ENCODE measurements around the gene FBXO31.

Gene FBXO31

GRCh38 chr16:87375426-87376135 lies 8.0 kb downstream of the FBXO31 start:
- no peak overlapping the region for H3K4me3 ChIP-seq (ENCODE audit: low read length)
- H3K9ac ChIP-seq (ENCODE audit: low read length) = no peak overlapping the region
- no peak overlapping the region for H3K27ac ChIP-seq (ENCODE audit: low read length)
- no peak for TF ChIP-seq EZH2phosphoT487 (IDR thresholded peaks at IDR 0.05; ENCODE audit: low read depth)
- TF ChIP-seq, protein P1, sequence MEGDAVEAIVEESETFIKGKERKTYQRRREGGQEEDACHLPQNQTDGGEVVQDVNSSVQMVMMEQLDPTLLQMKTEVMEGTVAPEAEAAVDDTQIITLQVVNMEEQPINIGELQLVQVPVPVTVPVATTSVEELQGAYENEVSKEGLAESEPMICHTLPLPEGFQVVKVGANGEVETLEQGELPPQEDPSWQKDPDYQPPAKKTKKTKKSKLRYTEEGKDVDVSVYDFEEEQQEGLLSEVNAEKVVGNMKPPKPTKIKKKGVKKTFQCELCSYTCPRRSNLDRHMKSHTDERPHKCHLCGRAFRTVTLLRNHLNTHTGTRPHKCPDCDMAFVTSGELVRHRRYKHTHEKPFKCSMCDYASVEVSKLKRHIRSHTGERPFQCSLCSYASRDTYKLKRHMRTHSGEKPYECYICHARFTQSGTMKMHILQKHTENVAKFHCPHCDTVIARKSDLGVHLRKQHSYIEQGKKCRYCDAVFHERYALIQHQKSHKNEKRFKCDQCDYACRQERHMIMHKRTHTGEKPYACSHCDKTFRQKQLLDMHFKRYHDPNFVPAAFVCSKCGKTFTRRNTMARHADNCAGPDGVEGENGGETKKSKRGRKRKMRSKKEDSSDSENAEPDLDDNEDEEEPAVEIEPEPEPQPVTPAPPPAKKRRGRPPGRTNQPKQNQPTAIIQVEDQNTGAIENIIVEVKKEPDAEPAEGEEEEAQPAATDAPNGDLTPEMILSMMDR (IDR thresholded peaks at IDR 0.05; ENCODE audit: low read depth, low read length) = no peak
- H3K79me2 ChIP-seq (ENCODE audit: low read length) = peaks cover 80% of the 10 kb centered on the region
- peaks cover under 1% of the 10 kb centered on the region; the same call in 1 of the 2 replicates for H3K4me1 ChIP-seq (ENCODE audit: low read length)
- no peak overlapping the region for H2AFZ ChIP-seq (ENCODE audit: low read depth, low read length)
- H3K4me2 ChIP-seq (ENCODE audit: low read length) = no peak overlapping the region
- H3K9me3 ChIP-seq (ENCODE audit: insufficient read depth, low read length) = no peaks in the 10 kb centered on the region
- no peaks in the 10 kb centered on the region for H3K27me3 ChIP-seq (ENCODE audit: low read depth, low read length)
- peaks cover 39% of the 10 kb centered on the region for H4K20me1 ChIP-seq (ENCODE audit: insufficient read depth, low read length)
- H3K36me3 ChIP-seq (replicated peaks; ENCODE audit: low read depth, low read length) = peaks cover 3% of the 10 kb centered on the region

- H3K4me2 ChIP-seq (ENCODE audit: low read length) = no peak overlapping the region
- H3K27me3 ChIP-seq (ENCODE audit: low read depth, low read length) = no peaks in the 10 kb centered on the region
- H3K9me3 ChIP-seq (ENCODE audit: insufficient read depth, low read length) = no peaks in the 10 kb centered on the region
- peaks cover 51% of the 10 kb centered on the region for H4K20me1 ChIP-seq (ENCODE audit: insufficient read depth, low read length)
- H3K4me1 ChIP-seq (ENCODE audit: low read length) = peaks cover 1% of the 10 kb centered on the region
- H3K4me3 ChIP-seq (ENCODE audit: low read length) = no peak overlapping the region
- no peak overlapping the region for H3K27ac ChIP-seq (ENCODE audit: low read length)
- peaks cover 79% of the 10 kb centered on the region for H3K79me2 ChIP-seq (ENCODE audit: low read length)
- TF ChIP-seq, protein P1 (IDR thresholded peaks at IDR 0.05; ENCODE audit: low read depth, low read length) = no peak
- no peak for TF ChIP-seq EZH2phosphoT487 (IDR thresholded peaks at IDR 0.05; ENCODE audit: low read depth)
- H3K9ac ChIP-seq (ENCODE audit: low read length) = no peak overlapping the region
- H3K36me3 ChIP-seq (replicated peaks; ENCODE audit: low read depth, low read length) = peaks cover 3% of the 10 kb centered on the region
- no peak overlapping the region for H2AFZ ChIP-seq (ENCODE audit: low read depth, low read length)
Measured at GRCh38 chr16:87374313-87374712, 9.3 kb downstream of the FBXO31 start.

- H3K27me3 ChIP-seq (ENCODE audit: low read depth, low read length) = no peaks in the 10 kb centered on the region
- no peak for TF ChIP-seq EZH2phosphoT487 (IDR thresholded peaks at IDR 0.05; ENCODE audit: low read depth)
- TF ChIP-seq, protein P1 (IDR thresholded peaks at IDR 0.05; ENCODE audit: low read depth, low read length) = no peak
- no peak overlapping the region for H3K27ac ChIP-seq (ENCODE audit: low read length)
- H3K4me1 ChIP-seq (ENCODE audit: low read length) = peaks cover 16% of the 10 kb centered on the region
- H3K9me3 ChIP-seq (ENCODE audit: insufficient read depth, low read length) = no peaks in the 10 kb centered on the region
- H2AFZ ChIP-seq (ENCODE audit: low read depth, low read length) = no peak overlapping the region
- no peak overlapping the region for H3K4me3 ChIP-seq (ENCODE audit: low read length)
- no peak overlapping the region for H3K9ac ChIP-seq (ENCODE audit: low read length)
- H3K4me2 ChIP-seq (ENCODE audit: low read length) = no peak overlapping the region
- peaks cover 69% of the 10 kb centered on the region for H4K20me1 ChIP-seq (ENCODE audit: insufficient read depth, low read length)
- H3K36me3 ChIP-seq (replicated peaks; ENCODE audit: low read depth, low read length) = peaks cover 3% of the 10 kb centered on the region
- H3K79me2 ChIP-seq (ENCODE audit: low read length) = peaks cover 74% of the 10 kb centered on the region
Measured at GRCh38 chr16:87372305-87372704, 11.3 kb downstream of the FBXO31 start.

- Histone ChIP-seq H4K20me1 (ENCODE audit: insufficient read depth, low read length) (peaks cover 73% of the 10 kb centered on the region), H3K4me3 (ENCODE audit: low read length) (no peak overlapping the region), H3K9ac (ENCODE audit: low read length) (no peak overlapping the region), H3K36me3 (replicated peaks; ENCODE audit: low read depth, low read length) (peaks cover 7% of the 10 kb centered on the region), H3K27me3 (ENCODE audit: low read depth, low read length) (no peaks in the 10 kb centered on the region), H3K27ac (ENCODE audit: low read length) (no peak overlapping the region), H3K4me2 (ENCODE audit: low read length) (no peak overlapping the region), H2AFZ (ENCODE audit: low read depth, low read length) (no peak overlapping the region), H3K79me2 (ENCODE audit: low read length) (peaks cover 73% of the 10 kb centered on the region), H3K4me1 (ENCODE audit: low read length) (peaks cover 16% of the 10 kb centered on the region), H3K9me3 (ENCODE audit: insufficient read depth, low read length) (no peaks in the 10 kb centered on the region)
- no peak for TF ChIP-seq EZH2phosphoT487 (IDR thresholded peaks at IDR 0.05; ENCODE audit: low read depth)
- TF ChIP-seq, protein P1 (IDR thresholded peaks at IDR 0.05; ENCODE audit: low read depth, low read length) = no peak
Measured at GRCh38 chr16:87371261-87371866, 12.2 kb downstream of the FBXO31 start.
